ENCODE measurements around the gene DMC1.
A peak's percentile ranks its signal among the peaks of the same experiment; 100 is the strongest.

Gene DMC1

GRCh38 chr22:38567531-38568285 lies 2.3 kb downstream of the DMC1 start:
- DNase-seq (ENCODE audit: low read depth in 2 of 2) = no peak

GRCh38 chr22:38566726-38567504 lies 3.1 kb downstream of the DMC1 start:
- DNase-seq (ENCODE audit: low read depth in 2 of 2) = no peak

- no peak for DNase-seq (ENCODE audit: low read depth in 2 of 2)
Measured at GRCh38 chr22:38565441-38565840, 4.5 kb downstream of the DMC1 start.

GRCh38 chr22:38564669-38565068 lies 5.3 kb downstream of the DMC1 start:
- DNase-seq (ENCODE audit: low read depth in 2 of 2) = no peak

GRCh38 chr22:38554281-38554680 lies 15.7 kb downstream of the DMC1 start:
- no peak for DNase-seq (ENCODE audit: low read depth in 2 of 2)

- DNase-seq (ENCODE audit: low read depth in 2 of 2) = no peak
Measured at GRCh38 chr22:38549101-38549894, 20.7 kb downstream of the DMC1 start.

GRCh38 chr22:38540701-38541100 lies 29.3 kb downstream of the DMC1 start:
- DNase-seq (ENCODE audit: low read depth in 2 of 2) = no peak

GRCh38 chr22:38531251-38531938 lies 38.6 kb downstream of the DMC1 start:
- no peak for DNase-seq (ENCODE audit: low read depth in 2 of 2)

- no peak for DNase-seq (ENCODE audit: low read depth in 2 of 2)
Measured at GRCh38 chr22:38524429-38524828, 45.6 kb downstream of the DMC1 start.

- no peak for DNase-seq (ENCODE audit: low read depth in 2 of 2)
Measured at GRCh38 chr22:38523479-38523878, 46.5 kb downstream of the DMC1 start.

GRCh38 chr22:38523029-38523428 lies 47.0 kb downstream of the DMC1 start:
- DNase-seq (ENCODE audit: low read depth in 2 of 2) = no peak

- no peak for DNase-seq (ENCODE audit: low read depth in 2 of 2)
Measured at GRCh38 chr22:38519453-38520250, 50.3 kb downstream of the DMC1 start.

GRCh38 chr22:38518620-38519019 lies 51.4 kb downstream of the DMC1 start:
- no peak for DNase-seq (ENCODE audit: low read depth in 2 of 2)

GRCh38 chr22:38513063-38513462 lies 56.9 kb downstream of the DMC1 start:
- DNase-seq (ENCODE audit: low read depth in 2 of 2) = peak in 1 of 2 donors; percentile 19

GRCh38 chr22:38510416-38510970 lies 59.5 kb downstream of the DMC1 start:
- DNase-seq (ENCODE audit: low read depth in 2 of 2) = no peak

- DNase-seq (ENCODE audit: low read depth in 2 of 2) = peak; percentile 86 to 87
Measured at GRCh38 chr22:38506118-38506962, 63.6 kb downstream of the DMC1 start, which contains the start of gene DDX17. TSS of gene DDX17 (minus strand) at chr22:38506311.

GRCh38 chr22:38505541-38506117 lies 64.4 kb downstream of the DMC1 start:
- DNase-seq (ENCODE audit: low read depth in 2 of 2) = peak; percentile 23 to 30

GRCh38 chr22:38504731-38505540 lies 65.0 kb downstream of the DMC1 start:
- peak; percentile 45 to 51 for DNase-seq (ENCODE audit: low read depth in 2 of 2)

Measured in stimulated activated CD8-positive, alpha-beta memory T cell treated with anti-CD3 and anti-CD28 coated beads, Interleukin-15, amount 100 ng/mL, for 48 hours (primary cell).